NCI-H748 (cell line): Measurements from ENCODE around the gene LAMA5.

Experiments used
- DNase-seq: peaks from one replicate; lab custom pipeline; 2025; ENCODE audit not compliant: unreplicated experiment; lab: John Stamatoyannopoulos, UW

LAMA5 gene

DNA sequence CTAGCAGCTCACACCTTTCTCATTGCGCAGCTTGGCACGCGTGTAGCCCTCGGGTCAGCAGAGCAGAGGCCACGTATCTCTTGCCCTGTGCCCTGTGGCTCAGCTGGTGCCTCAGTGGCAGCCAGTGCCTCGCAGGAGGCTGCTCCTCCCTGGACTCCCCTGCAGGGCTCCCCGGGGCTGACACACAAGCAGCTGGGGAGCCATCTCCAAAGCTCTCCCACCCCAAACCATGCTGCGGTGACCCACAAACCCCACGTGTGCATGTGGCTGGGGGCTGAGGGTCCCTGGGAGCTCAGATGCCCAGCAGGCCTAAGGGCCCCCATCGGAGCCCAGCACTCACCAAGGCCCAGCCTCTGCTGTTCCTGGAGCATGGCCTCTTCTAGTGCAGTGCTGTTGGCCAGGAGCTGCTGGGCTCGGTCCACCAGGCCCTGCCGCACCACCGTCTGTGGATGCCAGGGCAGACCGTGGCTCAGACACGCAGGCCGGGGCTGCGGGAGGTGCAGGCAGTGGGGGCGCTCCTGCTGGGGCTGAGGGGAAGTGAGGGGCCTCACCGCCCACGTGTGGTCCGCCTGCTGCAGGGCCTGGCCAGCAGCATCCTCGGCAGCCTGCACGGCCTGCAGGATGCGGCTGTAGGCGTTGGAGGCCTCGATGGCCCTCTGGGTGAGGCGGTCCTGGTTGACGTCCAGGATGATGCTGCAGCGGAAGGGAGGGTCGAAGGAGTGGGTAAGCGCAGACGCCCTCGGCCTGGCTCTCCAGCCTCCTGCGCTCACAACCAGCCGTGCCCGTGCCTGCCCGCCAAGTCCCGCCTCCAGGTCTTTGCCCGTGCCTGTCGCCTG is 50.6 kb downstream of the LAMA5 start:
- no peak for DNase-seq

DNA sequence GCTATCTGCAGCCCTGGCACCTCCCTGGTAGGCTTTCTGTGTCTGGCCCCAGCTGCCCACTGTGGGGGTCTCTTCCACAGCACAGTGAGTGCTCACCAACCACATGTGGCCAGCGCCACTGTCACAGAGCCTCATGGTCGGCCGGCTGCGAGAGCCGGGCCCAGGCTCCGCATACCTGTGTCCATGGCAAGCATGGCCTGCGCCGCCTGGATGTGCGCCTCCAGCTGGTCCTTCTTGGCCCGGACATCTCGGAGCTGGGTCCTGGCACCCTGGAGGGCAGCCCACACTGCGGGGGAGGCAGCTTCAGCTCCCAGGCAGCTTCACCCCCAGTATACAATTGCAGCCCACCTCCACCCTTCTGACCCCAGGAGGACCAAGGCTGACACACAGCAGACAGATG is 51.3 kb downstream of the LAMA5 start:
- no peak for DNase-seq

DNA sequence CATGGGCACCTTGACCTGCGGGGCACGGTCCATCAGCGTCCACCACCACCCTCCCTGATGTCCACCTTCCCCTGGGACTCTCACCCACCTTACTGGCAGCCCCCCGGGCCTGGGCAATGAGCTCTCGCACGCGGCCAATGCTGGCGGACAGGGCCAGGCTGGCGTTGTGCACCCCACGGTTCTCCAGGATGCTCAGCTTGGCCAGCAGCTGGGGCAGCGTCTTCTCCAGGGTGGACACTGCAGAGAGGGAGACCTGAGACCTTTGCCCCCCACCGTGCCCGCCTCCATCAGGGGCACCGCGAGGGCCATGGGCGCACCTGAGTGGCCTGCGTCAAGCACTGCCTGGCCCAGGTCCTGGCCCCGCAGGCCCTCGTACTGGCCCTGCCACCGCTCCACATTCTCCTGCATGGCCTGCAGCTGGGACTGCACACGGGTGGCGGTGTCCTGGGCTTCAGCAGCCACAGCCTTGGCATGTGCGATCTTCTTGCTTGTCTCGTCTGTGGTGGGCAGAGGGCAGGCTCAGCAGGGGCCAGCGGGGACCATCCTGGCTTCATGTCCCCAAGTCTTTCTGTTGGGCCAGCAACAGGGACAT is 52.3 kb downstream of the LAMA5 start:
- no peak for DNase-seq

DNA sequence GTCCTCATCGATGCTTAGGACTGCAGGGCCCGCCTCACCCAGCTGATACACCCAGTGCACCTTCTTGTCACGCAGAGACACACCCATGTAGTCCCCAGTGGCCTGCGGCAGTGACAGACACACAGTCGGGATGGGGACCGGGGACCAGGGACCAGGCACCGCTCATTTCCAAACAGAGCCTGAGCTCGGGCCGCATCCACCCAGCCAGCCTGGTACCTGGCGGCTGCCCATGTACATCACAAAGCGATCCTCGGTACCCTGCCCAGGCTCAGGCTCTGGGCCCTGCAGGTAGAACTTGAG is 52.8 kb downstream of the LAMA5 start:
- no peak for DNase-seq

DNA sequence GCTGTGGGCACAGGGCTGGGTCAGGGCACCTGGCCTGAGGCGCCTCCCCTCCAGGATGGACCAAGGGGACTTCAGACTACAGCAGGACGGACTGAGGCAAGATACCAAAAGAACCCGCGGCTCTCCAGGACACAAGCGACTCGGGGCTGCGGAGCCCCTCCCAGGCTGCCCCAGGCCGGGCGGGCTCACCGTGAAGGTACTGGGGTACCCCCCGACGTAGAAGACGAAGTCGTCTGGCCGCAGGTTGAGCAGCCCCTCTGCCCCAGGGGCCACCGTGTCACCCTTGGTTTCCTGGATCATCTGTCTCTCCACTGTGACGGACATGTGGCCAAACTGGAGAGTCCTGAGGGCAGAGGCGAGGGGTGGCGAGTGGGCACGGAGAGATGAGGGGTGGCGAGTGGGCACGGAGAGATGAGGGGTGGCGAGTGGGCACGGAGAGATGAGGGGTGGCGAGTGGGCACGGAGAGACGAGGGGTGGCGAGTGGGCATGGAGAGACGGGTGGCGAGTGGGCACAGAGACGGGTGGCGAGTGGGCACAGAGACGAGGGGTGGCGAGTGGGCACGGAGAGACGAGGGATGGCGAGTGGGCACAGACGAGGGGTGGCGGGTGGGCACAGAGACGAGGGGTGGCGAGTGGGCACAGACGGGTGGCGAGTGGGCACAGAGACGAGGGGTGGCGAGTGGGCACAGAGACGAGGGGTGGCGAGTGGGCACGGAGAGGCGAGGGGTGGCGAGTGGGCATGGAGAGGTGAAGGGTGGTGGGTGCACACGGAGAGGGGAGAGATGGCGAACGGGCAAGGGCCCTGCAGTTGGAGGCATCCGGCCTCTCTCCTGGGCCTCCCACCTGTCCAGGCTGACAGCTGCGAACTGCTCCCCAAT is 53.4 kb downstream of the LAMA5 start:
- DNase-seq = no peak

DNA sequence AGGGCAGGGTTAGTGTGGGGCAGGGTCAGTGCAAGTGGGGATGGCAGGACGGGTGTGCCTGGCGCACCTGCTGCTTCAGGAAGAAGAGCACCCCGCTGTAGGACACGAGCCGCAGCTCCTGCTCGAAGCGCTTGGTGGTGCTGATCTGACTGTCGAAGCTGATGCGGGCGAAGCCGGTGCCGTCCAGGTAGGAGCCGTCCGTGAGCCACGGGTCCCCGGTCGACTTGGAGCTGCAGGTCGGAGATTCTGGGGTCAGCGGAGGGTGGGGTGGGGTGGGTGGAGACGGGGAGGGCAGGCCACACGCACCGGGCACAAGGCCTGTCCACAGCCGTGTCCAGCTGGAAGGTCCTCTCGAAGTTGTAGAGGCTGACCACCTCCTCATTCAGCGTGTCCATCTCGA is 54.1 kb downstream of the LAMA5 start:
- no peak for DNase-seq

DNA sequence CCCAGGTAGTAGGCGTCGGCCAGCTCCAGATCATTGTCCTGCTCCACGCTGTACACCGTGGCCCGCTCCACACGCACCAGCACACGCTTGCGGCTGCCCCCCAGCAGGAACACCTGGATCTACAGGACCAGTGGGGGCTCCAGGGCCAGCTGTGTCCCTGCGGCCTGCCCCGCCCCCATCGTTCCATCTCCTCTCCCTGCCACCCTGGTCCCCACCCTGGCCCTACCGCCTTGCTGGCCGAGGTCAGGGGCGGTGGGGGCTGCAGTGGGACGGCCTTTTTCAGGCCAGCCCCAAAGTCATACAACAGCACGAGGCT is 54.5 kb downstream of the LAMA5 start:
- DNase-seq = no peak

DNA sequence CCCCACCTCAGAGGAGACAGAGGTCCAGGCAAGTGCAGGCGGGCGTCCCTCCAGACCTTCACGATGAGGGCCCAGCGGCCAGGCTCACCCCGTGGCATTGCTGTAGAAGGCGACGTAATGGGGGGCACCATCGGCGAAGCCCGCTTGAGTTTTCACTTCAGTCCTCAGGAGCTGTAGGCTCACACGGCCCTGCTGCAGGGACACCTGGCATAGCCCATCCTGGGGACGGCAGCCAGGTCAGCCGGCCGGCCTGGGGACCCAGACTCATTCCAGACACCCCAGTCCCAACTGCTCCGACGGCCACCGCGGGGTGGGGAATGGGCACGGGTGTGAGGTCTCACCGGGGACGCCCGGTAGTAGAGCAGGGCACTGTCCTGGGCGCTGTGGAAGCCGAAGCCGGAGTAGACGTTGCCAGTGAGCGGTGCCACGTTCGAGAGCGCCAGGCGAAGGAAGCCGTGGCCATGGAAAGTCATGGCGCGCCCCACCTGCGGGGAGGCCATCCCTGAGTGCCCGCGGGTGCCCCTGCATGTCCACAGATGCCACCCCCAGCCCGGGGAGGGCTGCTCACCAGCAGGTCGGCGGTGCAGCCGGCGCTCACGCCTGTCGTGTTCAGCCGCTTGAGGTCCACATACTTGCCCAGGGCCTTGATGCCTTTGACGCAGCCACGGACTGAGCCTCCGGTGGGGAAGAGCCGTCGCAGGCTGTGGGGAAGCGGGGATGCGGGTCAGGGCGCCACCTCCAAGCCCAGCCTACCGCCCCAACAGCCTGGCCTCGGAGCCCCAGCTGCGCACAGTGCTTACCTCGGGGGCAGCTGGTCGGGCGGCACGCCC is 55.1 kb downstream of the LAMA5 start:
- no peak for DNase-seq

DNA sequence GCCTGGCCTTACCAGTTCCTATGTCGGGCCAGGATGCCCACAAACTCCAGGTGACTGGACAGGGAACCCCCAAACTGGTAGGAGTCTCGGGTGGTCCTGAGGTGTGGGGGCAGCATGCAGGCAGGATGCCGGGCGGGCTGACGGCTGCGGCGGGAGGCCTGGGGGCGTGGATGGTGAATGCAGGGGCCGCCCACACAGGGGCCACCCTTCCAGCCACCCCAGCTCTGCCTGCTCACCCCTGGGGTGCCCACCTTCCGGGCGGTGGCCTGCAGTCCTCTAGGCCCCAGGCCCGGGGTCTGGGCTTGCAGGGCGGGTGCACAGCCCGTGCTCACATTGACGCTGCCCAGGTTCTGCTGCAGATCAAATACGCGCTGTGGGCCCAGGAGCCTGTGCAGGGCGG is 56.0 kb downstream of the LAMA5 start:
- no peak for DNase-seq

DNA sequence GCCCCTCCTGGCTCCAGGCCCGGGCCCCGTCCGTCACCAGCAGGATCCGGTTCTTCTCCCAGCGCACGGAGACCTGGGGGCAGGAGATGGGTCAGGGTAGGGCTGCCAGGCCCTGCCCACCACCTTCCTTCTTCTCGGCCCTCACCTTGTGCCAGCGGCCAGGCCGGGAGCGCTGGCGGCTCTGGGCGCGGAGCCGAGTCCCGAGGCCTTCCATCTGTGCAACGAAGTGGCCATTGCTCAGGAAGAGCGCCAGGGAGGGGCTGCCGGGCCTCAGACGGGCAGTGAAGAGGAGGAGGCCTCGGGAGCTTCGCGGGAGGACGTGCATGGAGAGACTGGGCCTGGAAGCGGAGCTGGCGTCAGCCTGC is 56.4 kb downstream of the LAMA5 start:
- peak; percentile 4 for DNase-seq

DNA sequence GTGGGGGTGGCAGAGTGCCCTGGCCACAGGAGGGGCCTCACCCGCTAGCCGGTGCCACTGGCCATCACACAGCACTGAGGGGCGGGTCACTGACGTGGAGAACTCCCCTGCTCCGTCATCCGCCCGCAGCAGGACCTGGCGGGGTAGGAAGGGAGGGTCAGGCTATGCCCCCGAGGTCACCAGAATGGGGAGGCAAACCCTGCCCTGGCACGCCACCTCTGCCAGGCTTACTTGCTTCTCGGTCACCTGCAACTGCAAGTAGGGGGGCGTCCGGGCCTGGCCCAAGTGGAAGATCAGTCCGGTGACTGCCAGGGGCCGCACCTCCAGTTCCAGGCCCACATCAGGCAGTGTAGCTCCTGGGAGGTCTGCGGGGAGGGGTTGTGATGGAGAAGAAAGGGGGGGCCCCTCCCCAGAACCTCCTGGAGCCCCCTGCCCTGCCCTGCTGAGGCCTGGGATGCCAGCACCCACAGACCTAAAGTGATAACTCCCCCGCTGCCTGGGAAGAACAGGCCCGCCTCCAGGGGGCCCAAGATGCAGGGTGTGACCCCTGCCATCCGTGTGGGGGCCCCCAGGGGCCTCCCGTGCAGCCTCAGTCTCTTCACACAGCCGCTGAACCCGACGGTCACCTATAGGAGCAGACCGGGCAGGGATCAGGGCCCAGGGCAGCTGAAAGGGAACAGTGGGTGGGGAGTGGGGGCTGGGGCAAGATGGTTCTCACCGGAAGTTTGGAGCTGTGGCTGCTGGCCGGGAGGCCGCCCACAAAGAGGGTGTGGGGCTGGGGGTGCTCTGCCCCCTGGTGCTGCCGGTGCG is 57.0 kb downstream of the LAMA5 start:
- DNase-seq = no peak

DNA sequence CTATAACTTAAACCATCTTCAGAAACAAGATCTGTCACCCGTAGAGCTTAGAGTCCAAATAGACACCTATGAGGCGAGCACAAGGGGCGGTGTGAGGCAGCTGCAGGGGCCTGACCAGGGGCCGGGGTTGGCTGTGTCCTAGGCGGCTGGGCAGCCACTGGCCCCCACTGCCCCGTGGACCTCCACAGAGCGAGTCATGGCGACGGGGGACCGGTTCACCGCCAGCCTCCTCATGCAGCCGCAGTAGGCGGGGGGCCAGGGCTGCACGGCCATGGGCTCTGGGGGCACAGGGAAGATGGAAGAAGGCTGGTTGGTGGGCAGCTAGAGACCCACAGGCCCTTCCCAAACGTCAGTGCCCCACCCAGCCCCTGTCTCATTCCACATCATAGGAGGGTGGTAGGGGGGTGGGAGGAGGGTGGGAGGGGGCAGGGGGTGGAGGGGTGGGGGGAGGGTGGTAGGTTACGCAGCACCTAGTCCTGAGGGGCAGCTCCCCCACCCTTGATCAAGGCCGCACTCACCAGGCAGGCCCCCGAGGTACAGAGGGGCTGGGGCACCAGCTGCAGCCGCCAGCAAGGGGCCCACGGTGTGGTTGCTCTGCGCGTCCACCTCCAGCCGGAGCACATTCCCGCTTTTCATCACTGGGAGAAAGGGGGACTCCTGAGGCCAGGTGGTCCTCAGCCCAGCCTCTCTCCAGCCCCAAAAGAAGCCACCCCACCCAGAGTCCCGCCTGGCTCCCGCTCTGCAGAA is 57.7 kb downstream of the LAMA5 start:
- no peak for DNase-seq

DNA sequence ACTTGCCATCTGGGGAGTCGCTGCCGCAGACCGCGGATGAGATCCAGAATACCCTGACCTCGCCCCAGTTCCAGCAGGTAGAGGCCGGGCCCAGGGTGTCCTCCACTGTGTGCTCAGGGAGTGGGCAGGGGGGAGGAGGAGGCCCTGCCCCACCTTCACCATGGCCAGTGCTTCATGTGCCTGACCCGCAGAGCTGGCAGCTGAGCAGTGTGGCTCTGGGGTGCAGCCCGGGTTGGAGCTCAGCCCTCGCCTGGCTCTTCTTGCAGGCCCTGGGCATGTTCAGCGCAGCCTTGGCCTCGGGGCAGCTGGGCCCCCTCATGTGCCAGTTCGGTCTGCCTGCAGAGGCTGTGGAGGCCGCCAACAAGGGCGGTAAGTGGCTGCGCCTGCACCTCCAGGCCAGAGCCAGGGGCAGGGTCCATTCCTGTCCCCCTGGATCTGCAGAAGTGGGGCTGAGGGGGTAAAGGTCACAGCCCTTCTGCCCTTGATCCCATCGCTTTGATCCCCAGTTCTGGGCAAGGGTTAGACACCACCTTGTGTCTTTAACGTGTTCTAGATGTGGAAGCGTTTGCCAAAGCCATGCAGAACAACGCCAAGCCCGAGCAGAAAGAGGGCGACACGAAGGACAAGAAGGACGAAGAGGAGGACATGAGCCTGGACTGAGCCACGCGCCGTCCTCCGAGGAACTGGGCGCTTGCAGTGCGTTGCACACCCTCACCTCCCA is 58.9 kb downstream of the LAMA5 start:
- no peak for DNase-seq

DNA sequence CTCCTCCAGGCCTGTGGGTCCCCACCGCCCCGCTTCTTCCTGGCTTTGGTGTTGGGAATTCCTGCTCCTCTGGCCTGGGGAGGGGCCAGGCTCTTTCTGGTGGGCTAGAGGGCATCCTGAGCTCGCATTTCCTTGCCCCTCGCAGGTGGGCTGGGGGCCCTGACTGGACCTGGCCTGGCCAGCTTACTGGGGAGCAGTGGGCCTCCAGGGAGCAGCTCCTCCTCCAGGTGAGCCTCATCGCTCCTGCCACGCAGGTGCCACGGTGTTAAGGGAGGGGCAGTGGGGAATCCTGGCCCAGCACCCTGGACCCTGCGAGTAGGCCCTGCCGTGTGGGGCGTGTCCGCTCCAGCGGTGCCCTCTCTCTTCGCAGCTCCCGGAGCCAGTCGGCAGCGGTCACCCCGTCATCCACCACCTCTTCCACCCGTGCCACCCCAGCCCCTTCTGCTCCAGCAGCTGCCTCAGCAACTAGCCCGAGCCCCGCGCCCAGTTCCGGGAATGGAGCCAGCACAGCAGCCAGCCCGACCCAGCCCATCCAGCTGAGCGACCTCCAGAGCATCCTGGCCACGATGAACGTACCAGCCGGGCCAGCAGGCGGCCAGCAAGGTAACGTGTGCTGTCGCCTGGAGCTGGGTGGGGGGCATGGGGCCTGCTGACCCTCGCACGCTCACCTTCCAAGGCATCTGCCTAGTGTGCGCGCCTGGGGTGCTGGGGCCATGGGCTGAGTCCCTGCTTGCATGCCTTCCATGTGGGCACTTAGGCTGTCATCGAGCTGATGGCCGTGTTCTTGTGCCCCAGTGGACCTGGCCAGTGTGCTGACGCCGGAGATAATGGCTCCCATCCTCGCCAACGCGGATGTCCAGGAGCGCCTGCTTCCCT is 59.6 kb downstream of the LAMA5 start:
- no peak for DNase-seq

DNA sequence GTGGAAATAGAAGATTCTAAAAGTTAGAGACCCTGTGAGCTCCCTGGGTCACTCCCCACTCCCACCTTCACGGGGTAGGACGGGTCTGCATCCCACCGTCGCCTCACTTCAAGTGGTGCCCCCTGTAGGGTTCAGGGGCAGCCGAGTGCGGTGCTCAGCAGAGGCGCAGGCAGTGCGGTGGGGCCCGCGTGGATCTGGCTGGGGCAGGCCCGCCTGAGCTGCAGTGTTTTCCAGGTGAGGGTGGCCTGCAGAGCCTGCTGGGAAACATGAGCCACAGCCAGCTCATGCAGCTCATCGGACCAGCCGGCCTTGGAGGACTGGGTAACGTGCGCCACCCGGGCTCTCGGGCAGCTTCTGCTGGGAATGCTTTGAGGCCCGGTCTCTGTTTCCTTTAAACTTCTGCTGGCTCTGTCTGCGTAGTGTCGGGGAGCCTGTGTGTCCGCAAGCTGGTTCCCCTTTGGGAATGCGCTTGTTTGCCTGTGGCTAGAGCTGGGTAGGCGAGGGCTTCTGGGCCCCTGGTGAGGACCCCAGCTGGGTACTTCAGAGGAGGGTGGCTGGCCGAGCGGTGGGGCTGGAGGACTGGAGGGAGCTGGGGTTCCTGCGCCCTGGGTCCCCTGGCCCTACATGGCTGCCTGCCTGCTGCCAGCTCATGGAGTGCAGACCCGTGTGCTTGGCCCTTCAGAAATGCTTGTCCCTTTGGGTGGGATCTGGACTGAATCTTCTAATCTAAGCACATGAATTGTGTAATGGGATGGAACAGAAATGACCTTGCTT is 60.5 kb downstream of the LAMA5 start:
- no peak for DNase-seq

DNA sequence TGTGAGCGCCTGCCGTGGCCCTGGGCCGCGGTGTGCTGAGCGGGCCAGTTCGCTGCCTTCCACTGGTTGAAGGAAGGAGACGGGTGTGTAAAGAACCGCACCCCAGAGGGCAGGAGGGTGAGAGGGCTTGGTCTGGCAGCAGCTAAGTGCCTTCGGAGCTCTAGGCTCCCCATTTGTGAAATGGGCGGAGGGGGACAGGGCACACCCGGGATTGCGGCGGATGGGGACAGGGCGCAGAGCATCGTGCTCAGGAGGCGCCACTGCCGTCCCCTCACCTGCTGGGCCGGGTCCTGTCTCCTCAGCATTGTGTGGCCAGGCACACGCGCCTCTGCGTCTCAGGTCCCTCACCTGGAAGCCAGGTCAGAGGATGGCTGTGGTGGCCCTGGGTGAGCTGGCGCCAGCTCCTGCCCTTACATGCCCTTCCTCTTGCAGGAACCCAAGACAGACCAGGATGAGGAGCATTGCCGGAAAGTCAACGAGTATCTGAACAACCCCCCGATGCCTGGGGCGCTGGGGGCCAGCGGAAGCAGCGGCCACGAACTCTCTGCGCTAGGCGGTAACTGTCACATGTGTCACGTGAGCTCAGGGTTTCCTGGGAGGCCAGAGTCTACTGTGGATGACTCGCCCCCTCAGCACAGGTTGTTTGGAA is 61.2 kb downstream of the LAMA5 start:
- no peak for DNase-seq

DNA sequence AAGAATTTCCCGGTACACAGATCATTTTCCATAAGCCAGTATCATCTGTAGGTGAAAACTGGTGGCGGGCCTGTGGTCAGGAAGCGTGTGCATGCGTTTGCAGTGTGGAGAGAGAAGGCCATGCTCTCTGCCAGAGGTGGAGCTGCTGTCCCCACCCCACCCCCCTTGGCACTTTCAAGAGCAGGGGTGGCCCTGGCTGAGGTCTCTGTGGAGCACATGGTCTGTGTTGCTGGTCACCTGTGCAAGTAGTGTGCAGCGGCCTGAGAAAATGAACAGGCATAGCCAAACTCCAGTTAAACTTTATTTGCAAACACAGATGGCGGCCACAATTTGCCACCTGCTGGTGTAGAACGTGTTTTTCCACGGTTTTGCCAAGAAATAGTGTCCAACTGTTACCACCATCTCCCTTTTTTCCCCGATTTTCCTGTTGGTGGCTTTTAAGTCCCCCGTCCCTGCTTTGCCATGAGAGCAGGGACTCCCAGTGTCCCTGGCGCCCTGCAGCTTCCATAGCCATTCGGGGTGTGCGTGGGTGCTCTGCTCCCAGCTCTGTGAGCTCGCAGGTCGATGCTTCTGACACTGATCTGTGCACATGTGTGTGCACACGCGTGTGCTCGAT is 61.9 kb downstream of the LAMA5 start:
- no peak for DNase-seq
